SH-SY5Y (cell line): ENCODE data around the gene TGM1.

Experiments
- GATA2 ChIP-seq: IDR thresholded peaks from 2 replicates; pipeline ENCODE4 v1.6.1; 2011; ENCODE audit warnings: mild to moderate bottlenecking, low read depth, low read length
- GATA3 ChIP-seq: IDR thresholded peaks from 2 replicates; pipeline ENCODE4 v1.6.1; 2011; ENCODE audit warnings: low read depth, mild to moderate bottlenecking, low read length, moderate library complexity

GRCh38 chr14:24282736-24283135 lies 19.8 kb upstream of the TGM1 start:
- TF ChIP-seq GATA2 (no peak), GATA3 (no peak)
